Activated CD4-positive, alpha-beta T cell treated with anti-CD3 and anti-CD28 coated beads, Interleukin-2, Interleukin-4, amounts not matched to agents 100 ng/mL and 50 ng/mL, durations not matched to agents 16 hours and 8 hours (primary cell): ENCODE measurements around the gene CPNE7.
"Not testable (repeated sequence)": the region's sequence is repeated elsewhere in the genome, so short reads cannot be mapped to it uniquely, and the experiment has no call there.

ENCODE experiments used
- DNase-seq: peaks from one replicate; pipeline ENCODE4 v3.0.0-alpha.2; 2020; ENCODE audit warnings: low spot score

CPNE7 gene

DNA sequence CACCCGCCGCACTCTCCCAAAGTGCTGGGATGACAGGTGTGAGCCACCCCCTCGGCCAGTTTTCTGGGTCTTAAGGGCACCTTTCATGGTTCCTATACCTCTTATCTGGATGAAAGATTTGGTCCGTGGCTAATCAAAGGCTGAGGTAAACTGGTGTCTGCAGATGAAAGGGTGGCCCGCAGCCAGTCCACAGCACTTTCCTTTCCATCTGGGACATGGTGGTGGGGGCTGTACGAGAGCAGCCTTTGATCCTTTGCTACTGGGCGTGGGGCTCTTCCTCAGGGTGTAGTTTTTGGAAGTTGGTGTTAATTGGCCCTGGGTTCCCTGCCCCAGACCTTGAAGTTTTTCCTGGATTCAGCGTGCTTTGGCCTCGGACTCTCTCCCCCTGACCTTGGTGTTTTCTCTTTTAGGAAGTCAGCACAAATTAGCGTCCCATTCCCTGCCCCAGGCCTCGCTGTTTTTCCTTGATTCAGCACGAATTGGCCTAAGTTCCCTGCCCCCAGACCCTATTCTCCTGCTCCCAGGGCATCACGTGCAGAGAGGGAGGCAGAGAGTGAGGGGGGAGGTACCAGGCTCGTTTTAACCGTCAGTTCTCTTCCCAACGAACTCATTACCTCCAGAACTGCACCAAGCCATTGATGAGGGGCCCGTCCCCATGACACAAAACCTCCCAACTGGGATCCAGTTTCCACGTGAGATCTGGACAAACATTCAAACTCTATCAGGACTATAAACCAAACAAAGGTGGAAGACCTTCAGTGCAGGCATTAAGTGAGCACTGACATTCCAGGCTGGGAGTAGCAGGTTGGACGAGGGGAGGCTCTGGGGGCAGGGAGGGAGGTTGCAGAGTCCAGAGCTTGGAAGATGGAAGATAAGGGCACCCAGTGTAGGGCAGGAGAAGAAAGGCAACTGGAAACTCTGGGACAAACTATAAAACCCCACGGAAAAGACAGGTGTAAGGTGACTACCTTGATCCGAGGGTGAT lies 49.5 kb downstream of the CPNE7 start:
- DNase-seq: no peak

DNA sequence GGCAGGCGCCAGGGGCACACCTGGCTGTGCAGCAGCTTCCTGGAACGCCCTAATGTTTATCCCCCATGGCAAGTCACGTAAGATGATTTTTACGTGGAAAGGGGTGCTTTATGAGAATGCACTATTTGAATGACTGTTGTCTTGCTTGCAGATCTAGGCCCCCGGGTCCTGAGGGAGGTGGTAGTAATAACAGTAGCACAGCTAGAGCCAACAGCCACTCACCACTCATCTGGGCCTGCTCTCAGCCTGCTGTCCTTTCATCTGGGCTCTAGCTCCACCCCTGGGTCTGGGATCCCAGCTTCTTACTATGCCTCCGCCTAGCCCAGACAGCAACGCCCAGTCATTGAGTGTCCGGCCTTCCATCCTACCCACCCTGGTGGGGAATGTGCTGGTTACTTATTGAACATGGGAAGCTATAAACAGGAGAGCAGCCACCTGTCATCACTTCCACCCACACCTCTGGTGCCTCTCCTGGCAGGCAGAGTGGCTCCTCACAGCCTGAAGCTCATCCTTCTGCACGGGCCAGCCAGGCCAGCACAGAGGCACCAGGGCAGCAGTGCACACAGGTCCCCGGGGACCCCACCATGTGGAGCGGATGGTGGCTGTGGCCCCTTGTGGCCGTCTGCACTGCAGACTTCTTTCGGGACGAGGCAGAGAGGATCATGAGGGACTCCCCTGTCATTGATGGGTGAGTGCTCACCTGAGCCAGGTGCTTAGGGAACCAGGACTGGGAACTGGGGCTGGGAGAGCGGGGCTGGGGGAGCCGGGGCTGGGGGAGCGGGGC lies 54.5 kb downstream of the CPNE7 start:
- DNase-seq: no peak

DNA sequence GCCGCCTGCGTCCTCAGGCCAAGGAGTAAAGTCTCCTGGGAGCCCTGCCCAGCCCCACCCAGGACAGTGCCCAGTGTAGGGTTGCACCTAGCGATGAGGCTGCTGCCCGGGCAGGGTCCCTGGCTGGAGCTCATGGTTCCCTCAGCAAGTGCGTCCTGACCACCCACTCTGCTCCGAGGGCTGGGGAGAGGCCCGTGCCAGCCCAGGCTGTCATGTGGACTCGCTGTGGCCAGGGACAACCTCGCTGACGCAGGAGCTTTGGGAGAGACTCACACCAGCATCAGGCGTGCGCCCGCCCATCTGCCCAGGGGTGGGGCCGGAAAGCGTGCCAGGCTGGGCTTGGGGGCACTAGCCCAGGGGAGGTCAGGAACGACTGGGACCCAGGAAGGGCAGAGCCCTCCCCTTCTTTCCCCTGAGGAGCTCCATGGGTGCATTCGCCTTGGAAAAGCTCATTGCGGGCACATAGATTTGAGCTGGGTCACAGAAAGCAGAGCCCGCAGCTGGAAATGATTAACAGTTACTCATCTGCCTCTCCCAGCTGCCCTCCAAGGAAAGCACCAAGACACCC lies 57.6 kb downstream of the CPNE7 start:
- no peak for DNase-seq

DNA sequence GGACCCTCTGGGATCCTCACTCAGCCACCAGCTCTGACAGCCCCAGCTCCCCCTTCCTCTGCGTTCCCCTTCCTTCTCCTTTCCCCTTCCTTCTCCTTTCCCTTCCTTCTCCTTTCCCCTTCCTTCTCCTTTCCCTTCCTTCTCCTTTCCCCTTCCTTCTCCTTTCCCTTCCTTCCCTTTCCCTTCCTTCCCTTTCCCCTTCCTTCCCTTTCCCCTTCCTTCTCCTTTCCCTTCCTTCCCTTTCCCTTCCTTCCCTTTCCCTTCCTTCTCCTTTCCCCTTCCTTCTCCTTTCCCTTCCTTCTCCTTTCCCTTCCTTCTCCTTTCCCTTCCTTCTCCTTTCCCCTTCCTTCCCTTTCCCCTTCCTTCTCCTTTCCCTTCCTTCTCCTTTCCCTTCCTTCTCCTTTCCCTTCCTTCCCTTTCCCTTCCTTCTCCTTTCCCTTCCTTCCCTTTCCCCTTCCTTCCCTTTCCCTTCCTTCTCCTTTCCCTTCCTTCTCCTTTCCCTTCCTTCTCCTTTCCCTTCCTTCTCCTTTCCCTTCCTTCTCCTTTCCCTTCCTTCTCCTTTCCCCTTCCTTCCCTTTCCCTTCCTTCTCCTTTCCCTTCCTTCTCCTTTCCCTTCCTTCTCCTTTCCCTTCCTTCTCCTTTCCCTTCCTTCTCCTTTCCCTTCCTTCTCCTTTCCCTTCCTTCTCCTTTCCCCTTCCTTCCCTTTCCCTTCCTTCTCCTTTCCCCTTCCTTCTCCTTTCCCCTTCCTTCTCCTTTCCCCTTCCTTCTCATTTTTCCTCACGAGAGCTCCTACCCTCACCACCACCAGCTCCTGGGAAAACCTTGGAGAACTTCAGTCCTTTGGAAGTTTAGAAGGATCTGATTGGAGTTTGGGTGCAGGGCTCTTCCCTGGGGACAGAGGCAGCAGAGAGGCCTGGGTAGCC lies 59.2 kb downstream of the CPNE7 start:
- not testable (repeated sequence) for DNase-seq

DNA sequence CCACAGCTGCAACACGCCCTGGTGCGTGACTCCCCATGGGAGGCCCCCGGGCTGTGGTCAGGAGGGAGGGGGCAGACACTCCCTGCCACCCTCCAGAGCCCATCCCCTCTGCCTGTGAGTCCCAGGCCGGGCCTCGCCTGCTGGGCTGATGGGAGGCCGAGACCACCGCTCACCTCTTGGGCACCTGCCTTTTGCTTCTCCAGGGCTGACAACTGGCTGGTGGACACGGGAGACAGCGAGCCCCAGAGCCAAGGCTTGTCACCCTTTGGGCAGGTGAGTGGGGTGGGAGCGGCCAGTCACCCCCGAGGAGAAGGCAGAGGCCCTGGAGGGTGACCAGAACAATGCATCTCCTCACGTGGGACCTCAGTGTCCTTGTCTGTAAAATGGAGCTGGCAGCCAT lies 61.1 kb downstream of the CPNE7 start:
- no peak for DNase-seq

DNA sequence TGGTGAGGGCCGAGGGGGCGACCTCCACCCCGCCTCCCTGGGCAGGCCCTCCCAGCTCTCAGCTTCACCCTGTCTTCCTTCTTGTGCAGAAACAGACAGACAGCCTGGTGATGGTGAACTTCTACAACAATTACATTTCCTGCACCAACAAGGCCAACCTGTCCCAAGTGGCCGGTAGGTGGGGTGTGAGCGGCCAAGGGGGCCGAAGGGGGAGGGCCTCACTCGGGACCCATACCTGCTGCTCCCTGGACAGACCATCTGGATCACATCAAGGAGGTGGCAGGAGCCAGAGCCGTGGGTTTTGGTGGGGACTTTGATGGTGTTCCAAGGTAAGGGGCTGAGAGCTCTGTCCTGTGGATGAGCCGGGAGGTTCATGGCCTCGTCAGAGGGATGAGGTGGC lies 61.8 kb downstream of the CPNE7 start:
- no peak for DNase-seq

DNA sequence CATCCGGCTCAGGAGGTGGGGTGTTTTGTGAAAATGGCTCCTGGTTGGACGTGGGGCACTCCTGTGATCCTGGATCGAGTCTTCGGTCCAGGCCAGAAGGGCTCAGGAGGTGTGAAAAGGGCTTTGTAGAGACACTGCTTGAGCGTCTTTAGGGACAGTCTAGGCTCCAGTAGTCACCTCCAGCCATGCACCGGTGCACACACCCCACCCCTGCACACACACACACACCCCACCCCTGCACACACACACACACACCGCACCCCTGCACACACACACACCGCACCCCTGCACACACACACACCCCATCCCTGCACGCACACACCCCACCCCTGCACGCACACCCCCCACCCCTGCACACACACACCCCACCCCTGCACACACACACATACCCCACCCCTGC lies 62.9 kb downstream of the CPNE7 start:
- DNase-seq: no peak

DNA sequence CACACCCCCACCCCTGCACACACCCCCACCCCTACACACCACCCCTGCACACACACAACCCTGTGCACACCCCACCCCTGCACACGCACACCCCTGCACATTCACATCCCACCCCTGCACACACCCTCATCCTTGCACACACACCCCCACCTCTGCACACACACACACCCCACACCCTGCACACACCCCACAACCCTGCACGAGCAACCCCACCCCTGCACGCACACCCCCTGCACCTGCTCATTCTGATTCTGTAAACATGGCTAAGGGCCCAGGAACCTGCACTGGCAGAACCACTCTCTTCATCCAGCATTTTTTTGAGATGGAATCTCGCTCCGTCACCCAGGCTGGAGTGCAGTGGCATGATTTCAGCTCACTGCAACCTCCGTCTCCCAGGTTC lies 63.8 kb downstream of the CPNE7 start:
- DNase-seq: no peak

DNA sequence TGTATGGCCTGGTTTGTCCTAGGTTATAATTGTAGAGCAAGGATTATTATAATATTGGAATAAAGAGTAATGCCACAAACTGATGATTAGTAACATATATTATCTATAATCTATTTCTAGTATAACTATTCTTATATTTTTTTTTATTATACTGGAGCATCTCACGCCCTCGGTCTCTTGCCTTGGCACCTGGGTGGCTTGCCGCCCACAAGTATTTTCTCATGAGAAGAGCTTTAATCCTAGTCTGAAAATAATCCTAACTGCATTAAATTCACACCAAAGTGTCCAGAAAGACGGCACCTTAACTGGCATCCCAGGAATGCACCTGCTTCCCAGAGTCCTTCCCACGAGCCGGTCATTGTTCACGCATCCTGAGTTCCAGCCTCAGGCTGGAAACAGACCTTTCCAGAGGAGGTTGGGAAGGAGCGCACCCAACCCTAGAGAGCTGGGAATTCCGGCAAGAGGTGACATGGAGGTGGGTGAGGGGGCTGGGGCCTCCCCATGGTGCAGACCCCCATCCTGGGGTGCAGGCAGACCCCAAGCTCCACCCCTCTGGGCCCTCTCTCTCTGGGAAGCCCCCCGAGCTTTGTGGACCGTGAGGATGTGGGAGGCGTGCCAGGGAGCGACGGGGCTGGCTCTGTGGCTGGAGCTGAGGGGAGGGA lies 66.0 kb downstream of the CPNE7 start:
- DNase-seq: no peak

DNA sequence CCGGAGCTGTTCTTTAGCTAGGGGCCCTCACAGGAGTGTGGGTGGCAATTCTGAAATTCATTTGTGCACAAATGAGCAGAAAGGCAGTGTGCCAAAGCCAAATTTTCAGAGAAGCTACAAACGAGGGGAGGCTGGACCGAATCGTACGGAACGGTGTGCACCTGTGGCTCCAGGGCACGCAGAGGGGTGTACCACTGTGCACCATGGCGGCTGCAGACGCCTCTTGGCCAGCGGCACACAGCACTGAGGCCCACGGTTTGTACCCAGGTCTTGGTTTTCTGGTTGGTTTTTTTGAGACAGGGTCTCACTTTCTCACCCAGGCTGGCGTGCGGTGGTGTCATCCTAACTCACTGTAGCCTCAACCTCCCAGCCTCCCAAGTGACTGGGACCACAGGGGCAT lies 67.0 kb downstream of the CPNE7 start:
- DNase-seq: no peak

DNA sequence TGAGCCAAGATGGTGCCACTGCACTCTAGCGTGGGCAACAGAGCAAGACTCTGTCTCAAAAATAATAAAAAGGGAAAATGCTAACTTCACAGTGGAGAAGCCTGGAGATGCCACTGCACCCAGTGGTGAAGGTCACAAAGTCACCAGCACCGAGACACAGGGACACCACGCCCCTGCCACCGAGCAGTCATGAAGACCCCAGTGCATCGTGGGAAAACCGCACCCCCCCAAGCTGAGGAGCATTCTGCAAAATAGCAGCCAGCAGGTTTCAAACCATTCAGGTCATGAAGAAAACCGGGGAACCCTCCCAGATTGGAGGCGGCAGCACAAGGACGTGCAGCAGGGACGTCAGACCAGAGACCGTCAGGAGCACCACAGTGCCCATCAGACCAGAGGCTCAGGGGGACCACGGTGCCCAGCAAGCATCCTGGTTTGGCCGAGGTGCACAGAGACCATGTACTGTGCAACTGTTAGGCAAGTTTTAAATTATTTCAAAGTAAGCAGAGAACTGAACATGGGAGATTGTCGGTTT lies 68.3 kb downstream of the CPNE7 start:
- no peak for DNase-seq

DNA sequence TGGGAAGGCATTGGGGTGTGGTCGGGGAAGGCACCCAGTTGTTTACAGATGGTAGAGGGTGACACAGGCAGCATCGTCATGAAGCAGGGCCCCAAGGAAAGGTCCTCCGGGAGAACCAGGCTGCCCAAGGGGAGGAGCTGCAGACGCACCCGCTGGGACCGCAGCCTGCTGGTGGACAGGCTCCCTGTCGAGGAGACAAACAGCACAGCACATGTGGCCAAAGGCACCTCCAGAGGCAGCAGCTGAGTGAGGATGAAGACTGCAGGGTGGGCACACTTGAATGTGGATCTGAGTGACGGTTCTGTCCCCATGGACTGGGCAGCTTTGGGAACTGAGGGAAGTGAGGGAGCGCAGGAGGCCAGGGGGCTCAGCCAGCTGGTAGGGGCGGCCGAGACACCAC lies 69.6 kb downstream of the CPNE7 start:
- no peak for DNase-seq

DNA sequence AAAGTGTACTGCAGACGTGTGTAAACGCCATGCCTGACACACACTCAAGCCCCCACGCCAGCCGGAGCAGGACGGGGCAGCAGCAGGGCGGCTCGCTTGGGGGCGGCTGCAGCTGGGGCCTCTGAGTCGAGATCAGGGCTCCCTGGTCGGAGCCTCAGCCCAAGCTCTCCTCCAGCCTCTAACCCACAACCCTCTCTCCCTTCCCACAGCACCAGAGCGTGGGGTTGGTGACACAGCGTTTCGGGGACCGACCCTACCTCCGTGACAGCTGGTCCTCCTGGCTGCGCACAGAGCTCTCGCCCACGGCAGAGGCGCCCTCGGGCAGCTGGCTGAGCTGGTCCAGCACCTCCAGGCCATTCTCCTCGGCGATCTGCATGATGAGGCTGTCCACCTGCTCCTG lies 70.7 kb downstream of the CPNE7 start:
- DNase-seq: no peak
